MCF 10A (cell line): Measurements from ENCODE around the gene EXOC4. TPM values are rescaled to one million over a fixed set of nuclear protein-coding genes. Genes with fewer than 3 reads are reported as not detected.

ENCODE experiments used
- BruUV-seq: library from RNA; stranded (reverse); fragments of 400-500 nt; replicated peaks from 2 replicates; lab custom pipeline; 2021; lab: Mats Ljungman, UMichigan
- CTCF ChIA-PET: fragments of 300-600 bp; sonication (Branson Sonifier 250); formaldehyde crosslinking; extraction: SDS; loops from one replicate; lab custom pipeline; 2021; ENCODE audit warnings: antibody characterized with exemption, inconsistent platforms; lab: Yijun Ruan, JAX
- POLR2A ChIA-PET: fragments of 300-600, 350-650 bp; sonication (Branson Sonifier 250); formaldehyde crosslinking; extraction: SDS; loops from one replicate; lab custom pipeline; 2020; ENCODE audit warnings: antibody characterized with exemption, inconsistent platforms; lab: Yijun Ruan, JAX
- DNase-seq: peaks from one replicate; pipeline ENCODE4 v3.0.0-alpha.2; 2018; ENCODE audit not compliant: unreplicated experiment
- H3K27ac Mint-ChIP-seq: one replicate; pipeline ENCODE4 v1.8.0; 2022; ENCODE audit warnings: mild to moderate bottlenecking, low read depth, mixed read lengths; ENCODE audit not compliant: unreplicated experiment
- H3K27me3 Mint-ChIP-seq: one replicate; pipeline ENCODE4 v1.8.0; 2022; ENCODE audit warnings: mixed read lengths; ENCODE audit not compliant: insufficient read depth, unreplicated experiment
- H3K36me3 Mint-ChIP-seq: one replicate; pipeline ENCODE4 v1.8.0; 2022; ENCODE audit warnings: mild to moderate bottlenecking, moderate library complexity, mixed read lengths; ENCODE audit not compliant: insufficient read depth, unreplicated experiment
- H3K4me1 Mint-ChIP-seq: one replicate; pipeline ENCODE4 v1.8.0; 2022; ENCODE audit warnings: mixed read lengths; ENCODE audit not compliant: insufficient read depth, unreplicated experiment
- H3K4me3 Mint-ChIP-seq: one replicate; pipeline ENCODE4 v1.8.0; 2022; ENCODE audit warnings: mild to moderate bottlenecking, moderate library complexity, mixed read lengths; ENCODE audit not compliant: unreplicated experiment
- H3K9me3 Mint-ChIP-seq: one replicate; pipeline ENCODE4 v1.8.0; 2022; ENCODE audit warnings: mixed read lengths; ENCODE audit not compliant: unreplicated experiment
- CTCF ChIP-seq: fragments of 200-600 bp; IDR thresholded peaks from one replicate; pipeline ENCODE4 v1.8.0; 2022; ENCODE audit warnings: antibody characterized with exemption, mild to moderate bottlenecking; ENCODE audit not compliant: unreplicated experiment
- intact Hi-C: fragments of 100-400 bp; cut with micrococcal nuclease; formaldehyde crosslinking; loops from 2 replicates; pipeline ENCODE4 v1.14.1; 2022
- total RNA-seq: library from RNA; stranded (reverse); gene quantifications from 2 replicates; pipeline ENCODE4 v1.2.3, GENCODE V29; 2022

The EXOC4 gene
- total RNA-seq, 1 experiment from 2014 or later: 105 TPM

- intact Hi-C loops: no loop called here
- no peak overlapping the region for H3K4me3 Mint-ChIP-seq
- no TSS peak for BruUV-seq
- CTCF ChIA-PET: interaction anchor here (0.6 kb wide), 1 partner anchor 23 kb away, joined by 3 read pairs; no protein-coding TSS in a partner anchor
- H3K36me3 Mint-ChIP-seq: peaks cover 6% of the 10 kb centered on the region
- peak overlapping the region; percentile 33 for H3K27ac Mint-ChIP-seq
- H3K4me1 Mint-ChIP-seq: no peaks in the 10 kb centered on the region
- no peak for TF ChIP-seq CTCF
- H3K27me3 Mint-ChIP-seq: no peaks in the 10 kb centered on the region
- DNase-seq: no peak
- POLR2A ChIA-PET: no interaction called here
- H3K9me3 Mint-ChIP-seq: no peaks in the 10 kb centered on the region
Observed at GRCh38 chr7:134069187-134069586, 816.3 kb downstream of the EXOC4 start.

- Mint-ChIP-seq H3K9me3 (peaks cover 7% of the 10 kb centered on the region), H3K27me3 (no peaks in the 10 kb centered on the region), H3K36me3 (peaks cover 19% of the 10 kb centered on the region), H3K4me1 (no peaks in the 10 kb centered on the region), H3K4me3 (no peak overlapping the region), H3K27ac (no peak overlapping the region)
- TF ChIP-seq CTCF: no peak
- POLR2A ChIA-PET: no interaction called here
- no peak for DNase-seq
- CTCF ChIA-PET: no interaction called here
- intact Hi-C loops: no loop called here
- no TSS peak for BruUV-seq
Observed at GRCh38 chr7:134070673-134071072, 817.8 kb downstream of the EXOC4 start.

GRCh38 chr7:134071355-134072331 lies 818.8 kb downstream of the EXOC4 start:
- H3K27ac Mint-ChIP-seq: no peak overlapping the region
- intact Hi-C loops: no loop called here
- no TSS peak for BruUV-seq
- POLR2A ChIA-PET: interaction anchor here (0.7 kb wide), 1 partner anchor 95 kb away, joined by 4 read pairs; no protein-coding TSS in a partner anchor
- CTCF ChIA-PET: interaction anchor here (0.6 kb wide), 1 partner anchor 195 kb away, joined by 3 read pairs; no protein-coding TSS in a partner anchor
- no peaks in the 10 kb centered on the region for H3K4me1 Mint-ChIP-seq
- H3K27me3 Mint-ChIP-seq: no peaks in the 10 kb centered on the region
- no peak for DNase-seq
- H3K9me3 Mint-ChIP-seq: peaks cover 7% of the 10 kb centered on the region
- no peak overlapping the region for H3K4me3 Mint-ChIP-seq
- peaks cover 20% of the 10 kb centered on the region for H3K36me3 Mint-ChIP-seq
- TF ChIP-seq CTCF: no peak

- H3K27me3 Mint-ChIP-seq: no peaks in the 10 kb centered on the region
- ChIA-PET CTCF (interaction anchor here (0.6 kb wide), 1 partner anchor 41 kb away, joined by 3 read pairs; no protein-coding TSS in a partner anchor), POLR2A (no interaction called here)
- no peak overlapping the region for H3K4me3 Mint-ChIP-seq
- DNase-seq: no peak
- no peaks in the 10 kb centered on the region for H3K4me1 Mint-ChIP-seq
- H3K27ac Mint-ChIP-seq: no peak overlapping the region
- peaks cover 14% of the 10 kb centered on the region for H3K36me3 Mint-ChIP-seq
- H3K9me3 Mint-ChIP-seq: peaks cover 7% of the 10 kb centered on the region
- intact Hi-C loops: no loop called here
- TF ChIP-seq CTCF: no peak
- no TSS peak for BruUV-seq
Observed at GRCh38 chr7:134073276-134073675, 820.4 kb downstream of the EXOC4 start.
